ENCODE data around the gene MYL10.

DNA sequence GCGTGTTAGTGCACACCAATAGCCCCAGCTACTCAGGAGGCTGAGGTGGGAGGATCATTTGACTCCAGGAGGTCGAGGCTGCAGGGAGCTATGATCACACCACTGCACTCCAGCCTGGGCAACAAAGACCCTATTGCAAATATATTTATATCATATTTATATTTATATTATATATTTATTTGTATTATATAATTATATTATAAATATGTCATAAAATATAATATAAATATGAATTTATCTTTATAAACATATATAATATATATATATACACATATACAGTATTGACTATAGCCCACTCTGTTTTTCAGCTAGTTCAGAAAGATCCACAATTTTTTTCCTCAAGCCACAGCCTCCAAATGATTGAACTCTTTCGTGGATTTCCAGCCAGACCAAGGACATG, 45.3 kb upstream of the MYL10 start:
- no peak for TF ChIP-seq YY1 (IDR thresholded peaks at IDR 0.05; ENCODE audit: insufficient read depth, insufficient read length)
- TF ChIP-seq SUZ12 (IDR thresholded peaks at IDR 0.05; ENCODE audit: extremely low read depth, insufficient read depth, insufficient read length): no peak
- no peak for TF ChIP-seq ZNF274 (IDR thresholded peaks at IDR 0.05; ENCODE audit: low read depth, low read length)

All from NT2/D1 (cell line).